CD14-positive monocyte (primary cell): ENCODE results near the gene TM7SF3. TPM values are rescaled to one million over a fixed set of nuclear protein-coding genes. Genes with fewer than 3 reads are reported as not detected.

Experiments used
- DNase-seq, 3 donors: peaks; one replicate each; pipeline ENCODE4 v3.0.0-alpha.2; 2011 to 2022
- H2AFZ ChIP-seq: 2 replicates; pipeline ENCODE4 v1.6.0; 2012; ENCODE audit warnings: mild to moderate bottlenecking, low read depth, low read length, inconsistent platforms; ENCODE audit not compliant: insufficient read depth, poor library complexity, severe bottlenecking
- H3K27ac ChIP-seq, 2 donors: 1 replicate in 1 of 2; 2 replicates in 1 of 2; pipeline ENCODE4 v1.5.1; 2012 to 2013; ENCODE audit warnings: low read length in 2 of 2, control low read depth in 1 of 2, inconsistent platforms in 1 of 2, low read depth in 1 of 2, mild to moderate bottlenecking in 1 of 2
- H3K27me3 ChIP-seq, 2 donors: one replicate each; pipeline versions ENCODE4 v1.6.0 to v1.6.1; 2011 to 2013; ENCODE audit warnings: low read length in 2 of 2; ENCODE audit not compliant: control insufficient read depth in 2 of 2, insufficient read depth in 2 of 2
- H3K36me3 ChIP-seq, 2 donors: replicated peaks in 1 of 2; 1 replicate in 1 of 2; 2 replicates in 1 of 2; pipeline versions ENCODE4 v1.5.1 to v1.6.1; 2012 to 2013; ENCODE audit warnings: low read length in 2 of 2, control low read depth in 1 of 2, inconsistent platforms in 1 of 2, mild to moderate bottlenecking in 1 of 2; ENCODE audit not compliant: insufficient read depth in 2 of 2, control insufficient read depth in 1 of 2
- H3K4me1 ChIP-seq, 2 donors: 1 replicate in 1 of 2; 2 replicates in 1 of 2; pipeline versions ENCODE4 v1.5.1 to v1.6.1; 2012 to 2013; ENCODE audit warnings: low read length in 2 of 2, control low read depth in 1 of 2, inconsistent platforms in 1 of 2, mild to moderate bottlenecking in 1 of 2, moderate library complexity in 1 of 2; ENCODE audit not compliant: insufficient read depth in 2 of 2, control insufficient read depth in 1 of 2
- H3K4me2 ChIP-seq: replicated peaks from 2 replicates; pipeline ENCODE3; 2012; ENCODE audit warnings: low read length, moderate library complexity, mild to moderate bottlenecking; ENCODE audit not compliant: poor library complexity, severe bottlenecking; ENCODE audit errors: extremely low read depth
- H3K4me3 ChIP-seq, 3 experiments: fragments of 200-600 bp in 1 of 3; sonication (generic) in 1 of 3; replicated peaks in 1 of 3; 1 replicate in 2 of 3; 2 replicates in 1 of 3; pipeline ENCODE4 v1.5.1; 2011 to 2013; ENCODE audit warnings: low read length in 3 of 3, mild to moderate bottlenecking in 3 of 3, control low read depth in 2 of 3, low read depth in 2 of 3, inconsistent platforms in 1 of 3, moderate library complexity in 1 of 3
- H3K79me2 ChIP-seq: 2 replicates; pipeline ENCODE4 v1.6.0; 2012; ENCODE audit warnings: mild to moderate bottlenecking, control low read depth, inconsistent platforms, low read length, moderate library complexity; ENCODE audit not compliant: insufficient read depth
- H3K9ac ChIP-seq: 2 replicates; pipeline ENCODE4 v1.6.0; 2017; ENCODE audit warnings: low read length, mild to moderate bottlenecking; ENCODE audit not compliant: insufficient read depth, poor library complexity, severe bottlenecking
- H3K9me3 ChIP-seq, 2 donors: replicated peaks in 1 of 2; 1 replicate in 1 of 2; 2 replicates in 1 of 2; pipeline versions ENCODE4 v1.5.1 to v1.6.1; 2012 to 2013; ENCODE audit warnings: low read length in 2 of 2, control low read depth in 1 of 2; ENCODE audit not compliant: control insufficient read depth in 1 of 2, insufficient read depth in 1 of 2
- H4K20me1 ChIP-seq: 2 replicates; pipeline ENCODE4 v1.6.0; 2012; ENCODE audit warnings: mild to moderate bottlenecking, low read length, control low read depth, moderate library complexity; ENCODE audit not compliant: insufficient read depth
- H3K27ac Mint-ChIP-seq, 7 donors: one replicate each; pipeline ENCODE4 v1.8.0; 2020; ENCODE audit warnings: mild to moderate bottlenecking in 7 of 7, mixed read lengths in 7 of 7, moderate library complexity in 6 of 7, inconsistent platforms in 2 of 7
- H3K27me3 Mint-ChIP-seq, 3 donors: one replicate each; pipeline ENCODE4 v1.8.0; 2021 to 2022; ENCODE audit warnings: low read depth in 3 of 3, mild to moderate bottlenecking in 3 of 3, mixed read lengths in 3 of 3, moderate library complexity in 3 of 3, inconsistent platforms in 1 of 3
- H3K36me3 Mint-ChIP-seq, 2 donors: one replicate each; pipeline ENCODE4 v1.8.0; 2020; ENCODE audit warnings: mixed read lengths in 2 of 2, inconsistent platforms in 1 of 2, mild to moderate bottlenecking in 1 of 2
- H3K4me1 Mint-ChIP-seq: one replicate; pipeline ENCODE4 v1.8.0; 2020; ENCODE audit warnings: mild to moderate bottlenecking, mixed read lengths
- H3K4me3 Mint-ChIP-seq, 2 donors: one replicate each; pipeline ENCODE4 v1.8.0; 2020; ENCODE audit warnings: mild to moderate bottlenecking in 2 of 2, mixed read lengths in 2 of 2, moderate library complexity in 1 of 2
- H3K9me3 Mint-ChIP-seq, 7 donors: one replicate each; pipeline ENCODE4 v1.8.0; 2020 to 2022; ENCODE audit warnings: mixed read lengths in 7 of 7, mild to moderate bottlenecking in 6 of 7, moderate library complexity in 6 of 7, inconsistent platforms in 2 of 7
- CTCF ChIP-seq: fragments of 200-600 bp; IDR thresholded peaks from one replicate; pipeline ENCODE4 v1.8.0; 2022; ENCODE audit warnings: antibody characterized with exemption, mild to moderate bottlenecking
- whole genome bisulfite sequencing: methylation state at CpG from one replicate; pipeline ENCODE4 v1.1.5; 2013; ENCODE audit warnings: missing lambda C conversion rate; ENCODE audit not compliant: insufficient coverage; 5-methylcytosine and 5-hydroxymethylcytosine counted together
- intact Hi-C, 2 donors: fragments of 100-400 bp; cut with micrococcal nuclease; formaldehyde crosslinking; loops; one replicate each; pipeline versions ENCODE4 v1.15.0 to v1.15.1; 2023
- polyA plus RNA-seq, 3 donors: library from polyadenylated mRNA; depleted of rRNA in 1 of 3; unstranded in 2 of 3; stranded (reverse) in 1 of 3; fragments of 300-500 nt in 2 of 3; fragments of >200 nt in 1 of 3; fragmentation: Illumina TruSeq in 2 of 3; gene quantifications; 1 replicate in 2 of 3; 2 replicates in 1 of 3; pipeline ENCODE4 v1.2.3, GENCODE V29; 2012 to 2021

The TM7SF3 gene
- polyA plus RNA-seq, 3 donors, result 36.3 to 85.9 (median 71.7) TPM

- peaks cover 0 to 9% of the 10 kb centered on the region in 2 donors for H3K36me3 ChIP-seq
- peak overlapping the region; percentile 92 to 93 for H3K27ac ChIP-seq
- H3K4me1 ChIP-seq, result peaks cover 39 to 58% of the 10 kb centered on the region in 2 donors
- no peaks in the 10 kb centered on the region for H3K9me3 ChIP-seq
- H3K4me2 ChIP-seq, result peak overlapping the region; percentile 89
- 0% methylated on average over 6 of the region's 10 CpGs for WGBS
- peaks cover 88% of the 10 kb centered on the region for H3K79me2 ChIP-seq
- peaks cover 54% of the 10 kb centered on the region for H3K4me1 Mint-ChIP-seq
- peaks cover 27% of the 10 kb centered on the region for H4K20me1 ChIP-seq
- H3K27me3 Mint-ChIP-seq, result peaks cover 0 to 2% (median 0%) of the 10 kb centered on the region in 3 donors
- no peak for DNase-seq
- H3K27ac Mint-ChIP-seq, result peak overlapping the region; percentile 97 to 100 (median 100)
- peak overlapping the region; percentile 85 for H2AFZ ChIP-seq
- H3K4me3 Mint-ChIP-seq, result peak overlapping the region; percentile 96 to 98
- intact Hi-C loops, result loop anchor here in 1 of 2 donors (5.0 kb wide), 2 partner anchors 75 to 105 kb away; partner anchors contain the start of genes ITPR2 and TM7SF3
- no peaks in the 10 kb centered on the region for H3K27me3 ChIP-seq
- H3K9ac ChIP-seq, result peak overlapping the region; percentile 95
- no peak for TF ChIP-seq CTCF
- H3K4me3 ChIP-seq, result peak overlapping the region; percentile 80 to 93 (median 90)
- peaks cover 11% of the 10 kb centered on the region in 2 donors for H3K36me3 Mint-ChIP-seq
- peaks cover 0 to 3% (median 0%) of the 10 kb centered on the region in 7 donors for H3K9me3 Mint-ChIP-seq
Measured at GRCh38 chr12:26937443-26937862, 76.7 kb downstream of the TM7SF3 start.

GRCh38 chr12:26936559-26937442 is 77.4 kb downstream of the TM7SF3 start:
- Mint-ChIP-seq H3K27ac (peak overlapping the region in 6 of 7 donors; percentile 99 to 100 (median 100)), H3K36me3 (peaks cover 16% of the 10 kb centered on the region in 2 donors), H3K4me3 (peak overlapping the region; percentile 96 to 98), H3K9me3 (peaks cover 0 to 3% (median 0%) of the 10 kb centered on the region in 7 donors), H3K4me1 (peaks cover 50% of the 10 kb centered on the region), H3K27me3 (peaks cover 0 to 2% (median 0%) of the 10 kb centered on the region in 3 donors)
- intact Hi-C loops, result loop anchor here in 1 of 2 donors (5.0 kb wide), 2 partner anchors 76 to 104 kb away; partner anchors contain the start of genes ITPR2 and TM7SF3
- H3K4me2 ChIP-seq, result peak overlapping the region; percentile 89
- peaks cover 39 to 51% of the 10 kb centered on the region in 2 donors for H3K4me1 ChIP-seq
- H2AFZ ChIP-seq, result peak overlapping the region; percentile 85
- peak overlapping the region; percentile 95 for H3K9ac ChIP-seq
- H3K79me2 ChIP-seq, result peaks cover 83% of the 10 kb centered on the region
- no peaks in the 10 kb centered on the region for H3K9me3 ChIP-seq
- no CpG with 5 or more reads among the region's 8 CpGs for WGBS
- DNase-seq, result peak in 1 of 3 donors; percentile 12
- no peak for TF ChIP-seq CTCF
- H4K20me1 ChIP-seq, result peaks cover 20% of the 10 kb centered on the region
- H3K4me3 ChIP-seq, result peak overlapping the region; percentile 80 to 93 (median 90)
- peaks cover 0 to 15% of the 10 kb centered on the region in 2 donors for H3K36me3 ChIP-seq
- H3K27ac ChIP-seq, result peak overlapping the region in 1 of 2 donors; percentile 93
- no peaks in the 10 kb centered on the region for H3K27me3 ChIP-seq
